Breast epithelium (tissue), 4 donors: ENCODE results near the gene SLC5A9. TPM values are rescaled to one million over a fixed set of nuclear protein-coding genes. Genes with fewer than 3 reads are reported as not detected.
A peak's percentile ranks its signal among the peaks of the same experiment; 100 is the strongest.

Experiments used
- DNase-seq, 2 donors: peaks; one replicate each; pipeline ENCODE4 v3.0.0-alpha.2; 2019; ENCODE audit warnings: low spot score in 2 of 2
- H3K27ac ChIP-seq, 2 donors: fragments of 200-600 bp; sonication (generic) in 1 of 2; one replicate each; pipeline ENCODE4 v1.5.1; 2016 to 2019; ENCODE audit warnings: mild to moderate bottlenecking in 1 of 2
- H3K27me3 ChIP-seq, 2 donors: fragments of 200-600 bp; sonication (generic) in 1 of 2; one replicate each; pipeline versions ENCODE4 v1.5.1 to v1.6.0; 2017 to 2019; ENCODE audit warnings: control low read depth in 1 of 2, mild to moderate bottlenecking in 1 of 2
- H3K36me3 ChIP-seq: fragments of 200-600 bp; one replicate; pipeline ENCODE4 v1.5.1; 2019
- H3K4me1 ChIP-seq, 2 donors: fragments of 200-600 bp; sonication (generic); one replicate each; pipeline ENCODE4 v1.5.1; 2016 to 2019; ENCODE audit warnings: control low read depth in 1 of 2
- H3K4me3 ChIP-seq, 3 donors: fragments of 200-600 bp; sonication (generic); 1 replicate in 2 of 3; 2 replicates in 1 of 3; pipeline ENCODE4 v1.5.1; 2016 to 2019; ENCODE audit warnings: mild to moderate bottlenecking in 3 of 3, moderate library complexity in 2 of 3
- H3K9me3 ChIP-seq, 2 donors: fragments of 200-600 bp; sonication (generic) in 1 of 2; one replicate each; pipeline ENCODE4 v1.5.1; 2016 to 2019; ENCODE audit warnings: control low read depth in 1 of 2
- CTCF ChIP-seq, 3 donors: fragments of 450-650 bp; IDR thresholded peaks; one replicate each; pipeline ENCODE4 v1.5.1; 2016 to 2017; ENCODE audit warnings: antibody characterized with exemption in 3 of 3, mild to moderate bottlenecking in 3 of 3, moderate library complexity in 3 of 3
- POLR2A ChIP-seq: fragments of 450-650 bp; IDR thresholded peaks from one replicate; pipeline ENCODE4 v1.6.1; 2016; ENCODE audit warnings: antibody characterized with exemption, mild to moderate bottlenecking, moderate library complexity
- POLR2AphosphoS5 ChIP-seq, 3 donors: sonication (generic); formaldehyde crosslinking; IDR thresholded peaks; one replicate each; pipeline ENCODE4 v1.6.1; 2017; ENCODE audit warnings: antibody characterized with exemption in 3 of 3
- intact Hi-C: fragments of 100-400 bp; cut with DNase I; formaldehyde crosslinking; loops from one replicate; pipeline ENCODE4 v1.15.1; 2023; ENCODE audit warnings: low total_unique reads
- total RNA-seq, 3 donors: library from RNA; depleted of rRNA; stranded (reverse); fragments of >200 nt; gene quantifications; one replicate each; pipeline ENCODE4 v1.1.0, GENCODE V29; 2016

Gene SLC5A9
- total RNA-seq, 3 donors from 2014 or later = 0.16 to 0.73 TPM; not detected in 1

GRCh38 chr1:48198970-48199369 is 23.5 kb upstream of the SLC5A9 start:
- H3K9me3 ChIP-seq = no peaks in the 10 kb centered on the region
- no peak for TF ChIP-seq POLR2A
- TF ChIP-seq CTCF (IDR thresholded peaks at IDR 0.05) = no peak
- TF ChIP-seq POLR2AphosphoS5 (IDR thresholded peaks at IDR 0.05) = no peak
- H3K27ac ChIP-seq = no peak overlapping the region
- intact Hi-C loops = no loop called here
- H3K4me1 ChIP-seq = no peaks in the 10 kb centered on the region
- no peak overlapping the region for H3K4me3 ChIP-seq
- no peaks in the 10 kb centered on the region for H3K36me3 ChIP-seq
- DNase-seq = no peak
- H3K27me3 ChIP-seq = no peaks in the 10 kb centered on the region

- intact Hi-C loops = no loop called here
- H3K4me3 ChIP-seq = no peak overlapping the region
- H3K4me1 ChIP-seq = no peaks in the 10 kb centered on the region
- H3K36me3 ChIP-seq = no peaks in the 10 kb centered on the region
- no peak overlapping the region for H3K27ac ChIP-seq
- no peaks in the 10 kb centered on the region for H3K9me3 ChIP-seq
- no peak for DNase-seq
- no peaks in the 10 kb centered on the region for H3K27me3 ChIP-seq
- TF ChIP-seq POLR2AphosphoS5 (IDR thresholded peaks at IDR 0.05) = no peak
- no peak for TF ChIP-seq POLR2A
- no peak for TF ChIP-seq CTCF (IDR thresholded peaks at IDR 0.05)
These were observed 22.2 kb upstream of the SLC5A9 start for GRCh38 chr1:48200166-48200900.

GRCh38 chr1:48202030-48202752 is 20.3 kb upstream of the SLC5A9 start:
- intact Hi-C loops = no loop called here
- no peak overlapping the region for H3K27ac ChIP-seq
- TF ChIP-seq POLR2A (no peak), CTCF (IDR thresholded peaks at IDR 0.05) (peak; percentile 49 to 74 (median 68)), POLR2AphosphoS5 (IDR thresholded peaks at IDR 0.05) (peak in 1 of 3 donors; percentile 33)
- H3K4me3 ChIP-seq = no peak overlapping the region
- H3K36me3 ChIP-seq = no peaks in the 10 kb centered on the region
- no peaks in the 10 kb centered on the region for H3K4me1 ChIP-seq
- H3K9me3 ChIP-seq = no peaks in the 10 kb centered on the region
- peak; percentile 57 to 76 for DNase-seq
- H3K27me3 ChIP-seq = no peaks in the 10 kb centered on the region

GRCh38 chr1:48203287-48203900 is 19.1 kb upstream of the SLC5A9 start:
- no peaks in the 10 kb centered on the region for H3K36me3 ChIP-seq
- no peaks in the 10 kb centered on the region for H3K27me3 ChIP-seq
- H3K4me1 ChIP-seq = no peaks in the 10 kb centered on the region
- no peak overlapping the region for H3K4me3 ChIP-seq
- intact Hi-C loops = no loop called here
- no peaks in the 10 kb centered on the region for H3K9me3 ChIP-seq
- TF ChIP-seq CTCF (IDR thresholded peaks at IDR 0.05) = peak; percentile 53 to 62 (median 55)
- TF ChIP-seq POLR2A = no peak
- DNase-seq = no peak
- no peak overlapping the region for H3K27ac ChIP-seq

- Histone ChIP-seq H3K4me3 (no peak overlapping the region), H3K27ac (no peak overlapping the region), H3K4me1 (no peaks in the 10 kb centered on the region), H3K27me3 (no peaks in the 10 kb centered on the region), H3K9me3 (no peaks in the 10 kb centered on the region), H3K36me3 (no peaks in the 10 kb centered on the region)
- intact Hi-C loops = no loop called here
- no peak for DNase-seq
- TF ChIP-seq POLR2AphosphoS5 (IDR thresholded peaks at IDR 0.05) (no peak), CTCF (IDR thresholded peaks at IDR 0.05) (no peak), POLR2A (no peak)
These were observed 17.0 kb upstream of the SLC5A9 start for GRCh38 chr1:48205522-48205921.
